HG02852 (cell line): ENCODE results near the gene GSTK1.
"Not testable (repeated sequence)": the region's sequence is repeated elsewhere in the genome, so short reads cannot be mapped to it uniquely, and the experiment has no call there.

ENCODE experiments used
- ATAC-seq: cut with Tn5 transposase; IDR thresholded peaks from one replicate; pipeline ENCODE4 v1.9.1; 2021; ENCODE audit warnings: mild to moderate bottlenecking, moderate library complexity; ENCODE audit not compliant: unreplicated experiment

The GSTK1 gene

GRCh38 chr7:143269251-143269650 is 6.0 kb downstream of the GSTK1 start:
- ATAC-seq, result no peak

- no peak for ATAC-seq
Observed at GRCh38 chr7:143271240-143271639, 8.0 kb downstream of the GSTK1 start.

- ATAC-seq, result no peak
Observed at GRCh38 chr7:143272871-143273270, 9.6 kb downstream of the GSTK1 start.

- no peak for ATAC-seq
Observed at GRCh38 chr7:143279186-143280098, 16.2 kb downstream of the GSTK1 start.

- ATAC-seq, result no peak
Observed at GRCh38 chr7:143280160-143280559, 16.9 kb downstream of the GSTK1 start.

GRCh38 chr7:143280566-143280965 is 17.3 kb downstream of the GSTK1 start:
- ATAC-seq, result no peak

GRCh38 chr7:143281529-143281928 is 18.3 kb downstream of the GSTK1 start:
- ATAC-seq, result no peak

GRCh38 chr7:143282124-143282523 is 18.9 kb downstream of the GSTK1 start:
- ATAC-seq, result no peak

- ATAC-seq, result no peak
Observed at GRCh38 chr7:143283381-143283780, 20.1 kb downstream of the GSTK1 start.

- no peak for ATAC-seq
Observed at GRCh38 chr7:143284591-143285469, 21.6 kb downstream of the GSTK1 start, which contains the start of gene TMEM139. TMEM139 (plus strand) TSS chr7:143284958; CDS start chr7:143285958, 1,000 bp downstream.

- no peak for ATAC-seq
Observed at GRCh38 chr7:143285470-143285778, 22.2 kb downstream of the GSTK1 start.

- no peak for ATAC-seq
Observed at GRCh38 chr7:143285806-143286521, 22.7 kb downstream of the GSTK1 start.

GRCh38 chr7:143286522-143286890 is 23.3 kb downstream of the GSTK1 start:
- no peak for ATAC-seq

GRCh38 chr7:143287339-143287934 is 24.2 kb downstream of the GSTK1 start:
- ATAC-seq, result no peak

GRCh38 chr7:143287935-143288826 is 24.9 kb downstream of the GSTK1 start, which contains the start of gene CASP2:
CASP2 (plus strand) TSS chr7:143288351; CDS start chr7:143288456, 105 bp downstream.
- ATAC-seq, result peak; percentile 86

- ATAC-seq, result no peak
Observed at GRCh38 chr7:143288836-143289235, 25.6 kb downstream of the GSTK1 start.

GRCh38 chr7:143289421-143289820 is 26.2 kb downstream of the GSTK1 start:
- no peak for ATAC-seq

GRCh38 chr7:143289888-143290287 is 26.6 kb downstream of the GSTK1 start:
- not testable (repeated sequence) for ATAC-seq

GRCh38 chr7:143290293-143290692 is 27.1 kb downstream of the GSTK1 start:
- ATAC-seq, result no peak

GRCh38 chr7:143292876-143293275 is 29.6 kb downstream of the GSTK1 start:
- no peak for ATAC-seq
